GM12892 (cell line): Measurements from ENCODE around the gene SLC35A4.

ENCODE experiments used
- POLR2A ChIP-seq: IDR thresholded peaks from 2 replicates; pipeline ENCODE4 v1.6.1; 2011; ENCODE audit warnings: low read depth, low read length, control low read depth
- POLR2AphosphoS5 ChIP-seq: IDR thresholded peaks from 2 replicates; pipeline ENCODE4 v1.6.1; 2011; ENCODE audit warnings: low read depth, low read length, control low read depth
- TAF1 ChIP-seq: IDR thresholded peaks from 2 replicates; pipeline ENCODE4 v1.6.1; 2011; ENCODE audit warnings: low read depth, mild to moderate bottlenecking, control low read depth, low read length, borderline replicate concordance

- TF ChIP-seq POLR2AphosphoS5 (no peak), TAF1 (no peak), POLR2A (no peak)
Measured at GRCh38 chr5:140568443-140569063, 3.9 kb downstream of the SLC35A4 start.
